Choroid plexus epithelial cell (primary cell): ENCODE results near the gene YY1AP1.
"Not testable (repeated sequence)": the region's sequence is repeated elsewhere in the genome, so short reads cannot be mapped to it uniquely, and the experiment has no call there.

Experiments
- DNase-seq: peaks from one replicate; pipeline ENCODE4 v3.0.0-alpha.2; 2010; ENCODE audit warnings: low read depth
- H3K4me3 ChIP-seq: 2 replicates; pipeline ENCODE4 v1.5.1; 2011; ENCODE audit warnings: low read depth, mild to moderate bottlenecking, control low read depth, low read length, moderate library complexity
- TF ChIP-seq, protein P1 (sequence below): conservative IDR thresholded peaks from 2 replicates; pipeline ENCODE4 v1.5.1; 2011; ENCODE audit warnings: low read depth, mild to moderate bottlenecking, control low read depth, inconsistent platforms, low read length, moderate library complexity

The YY1AP1 gene

DNA sequence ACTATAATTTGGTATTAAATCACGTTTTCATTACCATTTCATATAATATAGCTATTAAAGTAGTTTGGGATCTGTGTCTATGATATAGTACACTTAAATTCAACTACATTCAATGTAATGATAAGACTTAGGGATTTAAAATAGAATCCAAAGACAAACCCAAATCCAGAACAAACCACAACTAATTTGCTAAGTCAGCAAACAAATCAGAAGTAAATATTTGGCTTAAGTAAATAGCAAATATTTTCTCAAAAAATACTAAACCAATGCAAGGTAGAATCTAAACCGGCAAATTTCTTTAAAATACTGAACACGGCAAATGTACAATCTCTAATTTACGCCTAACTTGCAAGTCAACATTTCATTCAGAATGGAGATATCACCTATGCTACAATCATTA is 16.8 kb downstream of the YY1AP1 start:
- TF ChIP-seq, protein P1, sequence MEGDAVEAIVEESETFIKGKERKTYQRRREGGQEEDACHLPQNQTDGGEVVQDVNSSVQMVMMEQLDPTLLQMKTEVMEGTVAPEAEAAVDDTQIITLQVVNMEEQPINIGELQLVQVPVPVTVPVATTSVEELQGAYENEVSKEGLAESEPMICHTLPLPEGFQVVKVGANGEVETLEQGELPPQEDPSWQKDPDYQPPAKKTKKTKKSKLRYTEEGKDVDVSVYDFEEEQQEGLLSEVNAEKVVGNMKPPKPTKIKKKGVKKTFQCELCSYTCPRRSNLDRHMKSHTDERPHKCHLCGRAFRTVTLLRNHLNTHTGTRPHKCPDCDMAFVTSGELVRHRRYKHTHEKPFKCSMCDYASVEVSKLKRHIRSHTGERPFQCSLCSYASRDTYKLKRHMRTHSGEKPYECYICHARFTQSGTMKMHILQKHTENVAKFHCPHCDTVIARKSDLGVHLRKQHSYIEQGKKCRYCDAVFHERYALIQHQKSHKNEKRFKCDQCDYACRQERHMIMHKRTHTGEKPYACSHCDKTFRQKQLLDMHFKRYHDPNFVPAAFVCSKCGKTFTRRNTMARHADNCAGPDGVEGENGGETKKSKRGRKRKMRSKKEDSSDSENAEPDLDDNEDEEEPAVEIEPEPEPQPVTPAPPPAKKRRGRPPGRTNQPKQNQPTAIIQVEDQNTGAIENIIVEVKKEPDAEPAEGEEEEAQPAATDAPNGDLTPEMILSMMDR: no peak
- DNase-seq: no peak
- H3K4me3 ChIP-seq: no peak overlapping the region

DNA sequence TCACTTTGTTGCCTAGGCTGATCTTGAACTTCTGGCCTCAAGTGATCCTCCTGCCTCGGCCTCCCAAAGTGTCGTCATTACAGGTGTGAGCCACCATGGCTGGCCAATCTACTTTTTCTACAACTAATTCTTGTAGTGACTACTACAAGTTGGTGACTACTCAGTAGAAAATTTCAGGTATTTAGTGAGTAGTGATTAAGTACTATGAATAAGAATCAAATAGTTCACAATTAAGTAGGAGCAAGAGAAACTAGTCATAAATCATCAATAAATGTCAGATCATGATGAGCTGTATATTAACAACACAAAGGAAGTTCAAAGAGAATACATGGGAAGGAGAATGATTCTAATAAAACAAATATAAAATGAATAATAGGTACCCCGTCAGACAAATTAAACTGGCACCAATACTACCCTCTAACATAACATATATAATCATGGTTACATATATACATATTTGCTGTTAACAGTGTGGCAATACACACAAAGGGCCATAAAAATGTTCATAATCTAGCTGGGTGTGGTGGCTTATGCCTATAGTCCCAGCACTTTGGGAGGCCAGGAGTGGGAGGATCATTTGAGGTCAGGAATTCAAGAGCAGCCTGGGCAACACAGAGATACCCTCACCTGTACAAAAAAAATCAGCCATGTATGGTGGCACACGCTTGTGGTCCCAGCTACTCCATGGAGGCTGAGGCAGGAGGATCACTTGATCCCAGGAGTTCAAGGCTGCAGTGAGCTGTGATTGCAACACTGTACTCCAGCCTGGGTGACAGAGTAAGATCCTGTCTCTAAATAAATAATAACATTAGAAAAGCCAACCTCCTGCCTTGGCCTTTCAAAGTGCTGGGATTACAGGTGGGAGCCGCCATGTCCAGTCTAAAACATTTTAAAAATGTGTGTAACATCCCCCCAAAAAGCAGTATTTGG is 19.1 kb downstream of the YY1AP1 start:
- H3K4me3 ChIP-seq: no peak overlapping the region
- no peak for DNase-seq
- TF ChIP-seq, protein P1: no peak

DNA sequence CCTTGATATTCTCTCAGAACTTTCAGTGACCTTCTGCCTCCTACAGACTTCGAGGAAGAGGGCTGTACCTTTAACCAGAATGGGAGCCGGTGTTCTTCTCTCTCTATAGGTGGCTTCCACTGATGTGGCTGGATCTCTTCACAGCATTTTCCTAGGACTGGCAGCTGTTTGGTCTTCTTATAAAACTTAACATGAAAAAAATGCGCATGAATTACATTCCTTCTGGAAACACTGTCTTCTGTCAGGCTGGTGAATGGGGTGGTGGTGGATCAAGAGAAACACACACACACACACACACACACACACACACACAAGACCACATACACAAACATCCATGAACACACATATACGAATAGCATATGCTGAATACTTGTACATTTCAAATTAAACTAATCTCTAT is 27.3 kb downstream of the YY1AP1 start:
- not testable (repeated sequence) for H3K4me3 ChIP-seq, DNase-seq

DNA sequence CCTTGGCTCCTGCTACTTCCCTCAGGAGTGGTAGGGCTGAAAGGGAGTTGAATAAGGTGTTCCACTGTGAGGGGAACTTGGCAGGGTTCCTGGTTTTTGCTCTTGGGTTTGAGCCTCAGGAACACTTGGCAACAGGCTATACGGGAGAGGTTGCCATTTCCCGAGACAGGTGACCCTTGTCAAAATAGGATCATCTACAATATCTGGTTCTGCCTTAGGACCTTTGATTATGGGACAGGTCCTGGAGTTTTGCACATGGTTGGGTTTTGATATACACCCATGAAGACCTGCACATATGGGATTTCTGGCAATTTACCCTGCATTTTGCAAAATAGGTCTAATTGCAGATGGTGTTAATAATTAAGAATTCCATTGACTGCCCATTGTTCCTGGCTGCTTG is 31.1 kb downstream of the YY1AP1 start:
- H3K4me3 ChIP-seq: no peak overlapping the region
- no peak for DNase-seq
- TF ChIP-seq, protein P1: no peak

DNA sequence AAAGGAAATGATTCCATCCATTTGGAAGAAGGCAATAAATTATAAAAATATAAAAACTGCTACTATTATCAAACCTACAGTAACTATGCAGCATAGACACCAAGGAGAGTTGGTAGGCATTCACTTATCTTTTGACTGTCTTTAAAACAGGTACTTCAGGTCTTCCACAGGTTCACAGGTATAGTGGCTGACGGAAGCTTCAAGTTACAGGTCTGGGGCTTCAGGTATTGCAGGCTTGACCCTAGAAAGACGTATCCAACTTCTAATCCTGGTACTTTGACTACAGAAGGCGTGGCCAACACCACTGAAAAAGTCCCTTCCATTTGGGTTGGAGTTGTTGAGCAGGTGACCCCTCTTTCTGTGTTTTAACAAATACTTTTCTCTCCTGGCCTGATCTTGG is 35.6 kb downstream of the YY1AP1 start:
- H3K4me3 ChIP-seq: no peak overlapping the region
- TF ChIP-seq, protein P1: no peak
- DNase-seq: no peak

DNA sequence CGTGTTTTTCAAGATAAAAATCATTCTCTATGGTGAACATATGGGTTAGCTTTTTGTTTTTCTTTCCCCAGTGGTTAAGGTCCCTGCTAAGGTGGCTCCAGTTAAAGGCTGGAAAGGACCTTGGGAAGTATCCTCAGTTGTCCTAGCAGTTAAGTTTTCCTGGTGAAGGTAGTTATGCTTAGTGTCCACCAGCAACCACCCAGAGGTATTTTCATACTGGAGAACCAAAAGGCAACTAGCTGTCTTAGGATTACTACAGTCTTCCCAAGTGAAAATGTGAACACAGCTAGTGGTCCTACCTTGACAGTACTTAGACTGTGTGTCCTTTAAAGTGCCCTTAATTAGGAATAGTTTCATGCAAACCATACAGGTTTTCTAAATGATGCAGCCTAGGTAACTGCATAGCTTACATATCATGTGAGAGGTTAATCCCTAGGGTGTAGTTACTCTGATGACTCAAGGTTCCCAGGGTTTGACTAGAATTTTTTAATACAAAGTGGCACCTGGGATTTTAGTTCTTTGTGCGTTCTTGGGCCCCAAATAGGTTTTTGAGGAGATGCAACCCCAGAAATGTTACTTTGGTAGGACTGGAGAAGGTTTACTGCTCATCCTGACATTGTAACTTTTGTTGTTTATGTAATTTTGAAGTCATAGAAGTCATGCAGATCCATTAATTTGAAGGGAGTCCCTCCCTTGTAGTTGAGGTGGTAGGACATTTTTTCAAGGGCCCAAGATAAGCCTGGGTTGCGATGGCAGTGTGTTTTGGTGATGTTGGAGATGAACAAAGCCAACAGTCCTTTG is 36.5 kb downstream of the YY1AP1 start:
- TF ChIP-seq, protein P1: no peak
- no peak overlapping the region for H3K4me3 ChIP-seq
- DNase-seq: no peak

DNA sequence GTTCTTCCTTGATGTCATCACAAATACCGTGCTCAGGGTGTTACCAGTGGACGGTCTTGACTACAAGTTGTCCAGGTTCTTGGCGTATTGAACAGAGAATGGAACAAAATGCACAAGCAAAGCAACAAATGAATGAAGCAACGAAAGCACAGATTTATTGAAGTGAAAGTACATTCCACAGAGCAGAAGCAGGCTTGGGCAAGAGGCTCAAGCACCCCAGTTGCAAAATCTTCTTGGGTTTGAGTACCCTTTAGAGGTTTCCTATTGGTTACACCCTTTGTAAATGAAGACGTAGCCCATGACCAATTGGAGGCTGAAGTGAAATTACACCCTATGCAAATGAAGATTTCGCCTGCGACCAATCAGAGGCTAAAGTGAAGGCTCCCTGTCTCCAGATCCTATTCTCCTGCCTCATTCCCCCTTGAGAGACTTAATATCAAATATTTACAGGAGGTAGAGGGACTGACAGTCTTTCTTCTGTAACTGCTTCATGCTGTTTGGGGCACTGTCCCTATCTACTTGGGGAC is 38.3 kb downstream of the YY1AP1 start:
- no peak overlapping the region for H3K4me3 ChIP-seq
- DNase-seq: peak; percentile 12
- TF ChIP-seq, protein P1: no peak
